ENCODE data around the gene DAGLB.
"Not testable (repeated sequence)": the region's sequence is repeated elsewhere in the genome, so short reads cannot be mapped to it uniquely, and the experiment has no call there.

The DAGLB gene

GRCh38 chr7:6402041-6402440, 45.7 kb downstream of the DAGLB start:
- DNase-seq = peak in 1 of 10 donors; percentile 65
- intact Hi-C loops (cut with DNase I) = no loop called here

- DNase-seq = peak in 1 of 10 donors; percentile 55
- intact Hi-C loops (cut with DNase I) = no loop called here
These were observed 46.2 kb downstream of the DAGLB start for GRCh38 chr7:6401536-6401935.

- DNase-seq = peak in 1 of 10 donors; percentile 62
- intact Hi-C loops (cut with DNase I) = not testable (repeated sequence)
These were observed 47.3 kb downstream of the DAGLB start for GRCh38 chr7:6400243-6401105.

- DNase-seq = peak in 1 of 10 donors; percentile 84
- intact Hi-C loops (cut with DNase I) = no loop called here
These were observed 48.4 kb downstream of the DAGLB start for GRCh38 chr7:6399351-6399750.

GRCh38 chr7:6398943-6399342, 48.8 kb downstream of the DAGLB start:
- intact Hi-C loops (cut with DNase I) = no loop called here

GRCh38 chr7:6397759-6398495, 49.8 kb downstream of the DAGLB start:
- intact Hi-C loops (cut with DNase I) = not testable (repeated sequence)
- DNase-seq = peak in 1 of 10 donors; percentile 66

More at GRCh38 chr7:6398943-6399342, 48.8 kb downstream of the DAGLB start:
- peak in 5 of 10 donors; percentile 35 to 89 (median 78) for DNase-seq

- intact Hi-C loops (cut with DNase I) = no loop called here
- DNase-seq = peak in 8 of 10 donors; percentile 28 to 90 (median 68)
These were observed 51.7 kb downstream of the DAGLB start for GRCh38 chr7:6395898-6396595.

GRCh38 chr7:6394114-6394513, 53.6 kb downstream of the DAGLB start:
- intact Hi-C loops (cut with DNase I) = no loop called here
- DNase-seq = no peak

- DNase-seq = no peak
These were observed 54.1 kb downstream of the DAGLB start for GRCh38 chr7:6393667-6394056.

GRCh38 chr7:6392712-6393666, 54.8 kb downstream of the DAGLB start:
- DNase-seq = peak in 1 of 10 donors; percentile 69
- intact Hi-C loops (cut with DNase I) = no loop called here

More at GRCh38 chr7:6393667-6394056, 54.1 kb downstream of the DAGLB start:
- intact Hi-C loops (cut with DNase I) = no loop called here

GRCh38 chr7:6389728-6390127, 58.0 kb downstream of the DAGLB start:
- intact Hi-C loops (cut with DNase I) = no loop called here
- DNase-seq = no peak

- no peak for DNase-seq
These were observed 59.9 kb downstream of the DAGLB start for GRCh38 chr7:6387734-6388294.

GRCh38 chr7:6386779-6387178, 61.0 kb downstream of the DAGLB start:
- no peak for DNase-seq
- intact Hi-C loops (cut with DNase I) = no loop called here

More at GRCh38 chr7:6387734-6388294, 59.9 kb downstream of the DAGLB start:
- intact Hi-C loops (cut with DNase I) = no loop called here

GRCh38 chr7:6385909-6386560, 61.7 kb downstream of the DAGLB start:
- intact Hi-C loops (cut with DNase I) = no loop called here
- no peak for DNase-seq

GRCh38 chr7:6385110-6385781, 62.5 kb downstream of the DAGLB start:
- intact Hi-C loops (cut with DNase I) = no loop called here
- DNase-seq = no peak

- DNase-seq = no peak
- intact Hi-C loops (cut with DNase I) = no loop called here
These were observed 63.4 kb downstream of the DAGLB start for GRCh38 chr7:6384327-6384726.

- intact Hi-C loops (cut with DNase I) = no loop called here
These were observed 64.9 kb downstream of the DAGLB start for GRCh38 chr7:6382817-6383216.

GRCh38 chr7:6381846-6382245, 65.9 kb downstream of the DAGLB start:
- DNase-seq; intact Hi-C loops (cut with DNase I): not testable (repeated sequence)

More at GRCh38 chr7:6382817-6383216, 64.9 kb downstream of the DAGLB start:
- DNase-seq = no peak
